HepG2 (cell line): Measurements from ENCODE around the gene MVP. TPM values are rescaled to one million over a fixed set of nuclear protein-coding genes. Genes with fewer than 3 reads are reported as not detected.

Source experiments
- AGO1 ChIP-seq: fragments of 200-400 bp; formaldehyde crosslinking; IDR thresholded peaks from 2 replicates; pipeline ENCODE4 v1.6.1; 2017; ENCODE audit warnings: mild to moderate bottlenecking, low read depth, low read length, moderate library complexity; ENCODE audit not compliant: poor library complexity, severe bottlenecking
- FOXK2 ChIP-seq: fragments of 450-650 bp; IDR thresholded peaks from 2 replicates; pipeline ENCODE4 v1.6.1; 2016
- JUN ChIP-seq: sonication (generic); formaldehyde crosslinking; IDR thresholded peaks from 2 replicates; pipeline ENCODE4 v1.4.0; 2020; ENCODE audit warnings: mild to moderate bottlenecking, missing genetic modification reagents
- POLR2AphosphoS5 ChIP-seq: IDR thresholded peaks from 2 replicates; pipeline ENCODE4 v1.6.1; 2012; ENCODE audit warnings: low read depth, low read length
- PPARG ChIP-seq: conservative IDR thresholded peaks from 2 replicates; pipeline ENCODE4 v1.6.1; 2016; ENCODE audit warnings: missing biosample characterization, missing genetic modification reagents
- SNAI1 ChIP-seq: sonication (generic); formaldehyde crosslinking; IDR thresholded peaks from 2 replicates; pipeline ENCODE4 v1.5.0; 2020; ENCODE audit warnings: mild to moderate bottlenecking, missing genetic modification reagents, borderline replicate concordance
- SP2 ChIP-seq: sonication (generic); formaldehyde crosslinking; IDR thresholded peaks from 2 replicates; pipeline ENCODE4 v1.5.1; 2020; ENCODE audit warnings: mild to moderate bottlenecking, missing genetic modification reagents
- SRY ChIP-seq: sonication (generic); formaldehyde crosslinking; IDR thresholded peaks from 2 replicates; pipeline ENCODE4 v1.8.0; 2022; ENCODE audit warnings: mild to moderate bottlenecking, missing genetic modification reagents
- TEAD3 ChIP-seq: optimal IDR thresholded peaks from 2 replicates; pipeline ENCODE3; 2016; ENCODE audit warnings: borderline replicate concordance
- TERF1 ChIP-seq: sonication (generic); formaldehyde crosslinking; IDR thresholded peaks from 2 replicates; pipeline ENCODE4 v1.8.0; 2022; ENCODE audit warnings: mild to moderate bottlenecking, missing genetic modification reagents, moderate library complexity
- U2AF1 ChIP-seq: fragments of 200-400 bp; formaldehyde crosslinking; optimal IDR thresholded peaks from 2 replicates; pipeline ENCODE3; 2017; ENCODE audit warnings: mild to moderate bottlenecking, low read depth, low read length
- ZFP36 ChIP-seq: fragments of 150-350 bp; IDR thresholded peaks from 2 replicates; pipeline ENCODE4 v1.6.1; 2018; ENCODE audit warnings: borderline replicate concordance, low read length, low read depth; ENCODE audit not compliant: partially characterized antibody
- ZFX ChIP-seq: sonication (generic); formaldehyde crosslinking; IDR thresholded peaks from 2 replicates; pipeline ENCODE4 v1.4.0; 2020; ENCODE audit warnings: mild to moderate bottlenecking, low read depth, missing genetic modification reagents, moderate library complexity
- ZKSCAN1 ChIP-seq: fragments of 150-350 bp; IDR thresholded peaks from 2 replicates; pipeline ENCODE4 v1.6.1; 2014; ENCODE audit warnings: low read length
- ZNF232 ChIP-seq: sonication (generic); formaldehyde crosslinking; IDR thresholded peaks from 2 replicates; pipeline ENCODE4 v1.4.0; 2020; ENCODE audit warnings: missing genetic modification reagents, borderline replicate concordance
- ZNF280D ChIP-seq: sonication (generic); formaldehyde crosslinking; IDR thresholded peaks from 2 replicates; pipeline ENCODE4 v1.5.1; 2020; ENCODE audit warnings: mild to moderate bottlenecking, missing genetic modification reagents
- ZNF414 ChIP-seq: sonication (generic); formaldehyde crosslinking; IDR thresholded peaks from 2 replicates; pipeline ENCODE4 v1.5.0; 2020; ENCODE audit warnings: missing genetic modification reagents
- ZNF513 ChIP-seq: sonication (generic); formaldehyde crosslinking; conservative IDR thresholded peaks from 2 replicates; pipeline ENCODE4 v1.5.0; 2020; ENCODE audit warnings: missing genetic modification reagents
- ZNF572 ChIP-seq: sonication (generic); formaldehyde crosslinking; IDR thresholded peaks from 2 replicates; pipeline ENCODE4 v1.5.1; 2020; ENCODE audit warnings: mild to moderate bottlenecking, missing genetic modification reagents
- ZNF891 ChIP-seq: sonication (generic); formaldehyde crosslinking; IDR thresholded peaks from 2 replicates; pipeline ENCODE4 v1.5.0; 2020; ENCODE audit warnings: mild to moderate bottlenecking, missing genetic modification reagents
- polyA plus RNA-seq, 8 experiments: library from polyadenylated mRNA; depleted of rRNA in 3 of 8; stranded (reverse) in 7 of 8; unstranded in 1 of 8; fragments of >200 nt; fragmentation: Illumina TruSeq in 4 of 8; extraction: Trizol in 4 of 8; gene quantifications; 2 replicates each; pipeline versions ENCODE4 v1.2.1 to v1.2.3, GENCODE V29; 2011 to 2016; ENCODE audit warnings: low read depth in 4 of 8, missing spikeins in 1 of 8, mixed read lengths in 1 of 8; ENCODE audit not compliant: insufficient read depth in 1 of 8
- total RNA-seq, 5 experiments: library from RNA; depleted of rRNA; stranded (reverse); fragments of >200 nt; fragmentation: Illumina TruSeq; extraction: Trizol; gene quantifications; 2 replicates each; pipeline ENCODE4 v1.2.3, GENCODE V29; 2016; ENCODE audit warnings: low read depth in 1 of 5
- TF ChIP-seq, protein P1 (sequence below): sonication (generic); formaldehyde crosslinking; IDR thresholded peaks from 2 replicates; pipeline ENCODE4 v1.4.0; 2020; ENCODE audit warnings: mild to moderate bottlenecking, low read depth, missing genetic modification reagents

Gene MVP
- total and polyA plus RNA-seq, 2 of the 13 experiments (the other 11 are each of a cell fraction or from before 2014, with no cell fraction given) = 22.9 to 43.5 TPM

- TF ChIP-seq, protein P1, sequence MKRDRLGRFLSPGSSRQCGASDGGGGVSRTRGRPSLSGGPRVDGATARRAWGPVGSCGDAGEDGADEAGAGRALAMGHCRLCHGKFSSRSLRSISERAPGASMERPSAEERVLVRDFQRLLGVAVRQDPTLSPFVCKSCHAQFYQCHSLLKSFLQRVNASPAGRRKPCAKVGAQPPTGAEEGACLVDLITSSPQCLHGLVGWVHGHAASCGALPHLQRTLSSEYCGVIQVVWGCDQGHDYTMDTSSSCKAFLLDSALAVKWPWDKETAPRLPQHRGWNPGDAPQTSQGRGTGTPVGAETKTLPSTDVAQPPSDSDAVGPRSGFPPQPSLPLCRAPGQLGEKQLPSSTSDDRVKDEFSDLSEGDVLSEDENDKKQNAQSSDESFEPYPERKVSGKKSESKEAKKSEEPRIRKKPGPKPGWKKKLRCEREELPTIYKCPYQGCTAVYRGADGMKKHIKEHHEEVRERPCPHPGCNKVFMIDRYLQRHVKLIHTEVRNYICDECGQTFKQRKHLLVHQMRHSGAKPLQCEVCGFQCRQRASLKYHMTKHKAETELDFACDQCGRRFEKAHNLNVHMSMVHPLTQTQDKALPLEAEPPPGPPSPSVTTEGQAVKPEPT (CRISPR knock-in tag) = no peak
- TF ChIP-seq TEAD3 (CRISPR knock-in tag) (peak; percentile 55), ZKSCAN1 (peak; percentile 52; the same call in 1 of the 2 replicates), JUN (peak; percentile 76), SP2 (CRISPR knock-in tag) (0 out of 2 replicates have a peak, but pooled peaks have one; percentile 12), TERF1 (CRISPR knock-in tag) (no peak), U2AF1 (peak; percentile 100), ZFX (CRISPR knock-in tag) (peak; percentile 83), ZNF280D (no peak), ZFP36 (no peak), SRY (peak; percentile 86; the same call in 1 of the 2 replicates), POLR2AphosphoS5 (peak; percentile 50), ZNF414 (CRISPR knock-in tag) (0 out of 2 replicates have a peak, but pooled peaks have one; percentile 23), SNAI1 (no peak), FOXK2 (peak; percentile 100), ZNF232 (no peak), ZNF513 (CRISPR knock-in tag) (0 out of 2 replicates have a peak, but pooled peaks have one; percentile 89), ZNF572 (CRISPR knock-in tag) (no peak; the same call in 1 of the 2 replicates), PPARG (peak; percentile 60; the same call in 1 of the 2 replicates), AGO1 (no peak), ZNF891 (CRISPR knock-in tag) (peak; percentile 74; the same call in 1 of the 2 replicates)
Observed at GRCh38 chr16:29862884-29863668, 42.8 kb downstream of the MVP start, which contains the start of gene CDIPT (continued).
